GOT3 (cell line): ENCODE results near the gene WDR41.
"Not testable (repeated sequence)": the region's sequence is repeated elsewhere in the genome, so short reads cannot be mapped to it uniquely, and the experiment has no call there.

Experiments used
- DNase-seq: peaks from one replicate; lab custom pipeline; 2025; ENCODE audit warnings: mixed read lengths; lab: John Stamatoyannopoulos, UW

Gene WDR41

DNA sequence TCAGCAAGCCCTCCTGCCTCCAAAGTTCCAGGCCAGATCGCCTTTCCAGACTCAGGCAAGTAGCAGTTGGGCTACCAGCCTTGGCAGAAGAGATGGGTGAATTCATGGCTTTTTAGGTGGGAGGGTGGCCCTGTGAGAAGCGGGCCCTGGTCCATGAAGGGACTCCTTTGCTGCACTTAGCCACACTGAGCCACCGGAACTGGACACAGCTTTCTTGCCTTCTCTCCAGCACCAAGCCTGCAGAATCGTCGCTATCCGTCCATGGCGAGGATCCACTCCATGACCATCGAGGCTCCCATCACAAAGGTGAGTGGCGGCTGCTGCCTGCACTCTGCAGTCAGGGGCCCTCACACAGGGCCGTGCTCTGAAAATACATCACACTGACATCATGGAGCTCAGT is 85.0 kb downstream of the WDR41 start:
- no peak for DNase-seq

DNA sequence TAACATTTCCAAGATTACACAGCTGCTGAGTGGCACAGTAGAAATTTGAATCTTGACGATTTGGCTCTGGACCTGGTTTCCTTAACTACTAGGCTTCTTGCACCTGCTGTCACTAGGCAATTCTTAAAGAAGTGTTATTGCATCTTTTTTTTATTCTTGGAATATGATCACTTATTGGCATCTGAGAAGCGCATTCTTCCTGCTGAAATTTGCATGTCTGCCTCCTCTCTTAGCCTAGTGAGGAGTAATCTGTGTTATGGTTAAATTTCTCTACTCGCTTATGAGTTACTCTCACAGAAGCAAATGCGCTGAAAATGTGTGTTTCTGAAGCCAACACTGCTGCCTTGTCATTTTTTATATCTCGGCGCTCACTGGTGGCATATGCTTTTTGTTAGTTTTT is 89.3 kb downstream of the WDR41 start:
- DNase-seq, result no peak

DNA sequence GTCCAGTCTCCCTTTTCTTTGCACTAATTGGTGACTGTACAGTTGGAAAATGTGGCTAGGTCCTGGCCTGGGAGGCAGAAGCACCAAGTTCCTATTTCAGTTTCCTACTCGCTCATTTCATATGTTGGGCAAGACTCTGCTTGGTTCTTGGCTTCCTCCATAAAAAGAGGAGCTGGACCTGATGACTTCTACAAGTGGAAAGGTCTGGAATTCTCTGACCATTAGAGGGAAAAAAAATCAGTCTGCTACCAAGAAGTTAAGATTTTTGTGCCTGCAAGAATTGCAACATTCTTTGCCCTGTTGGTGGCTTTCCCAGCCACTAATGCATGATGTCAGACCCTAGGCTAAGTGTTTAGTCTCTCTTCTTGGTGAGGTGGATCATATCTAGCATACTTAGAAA is 91.5 kb downstream of the WDR41 start:
- no peak for DNase-seq

DNA sequence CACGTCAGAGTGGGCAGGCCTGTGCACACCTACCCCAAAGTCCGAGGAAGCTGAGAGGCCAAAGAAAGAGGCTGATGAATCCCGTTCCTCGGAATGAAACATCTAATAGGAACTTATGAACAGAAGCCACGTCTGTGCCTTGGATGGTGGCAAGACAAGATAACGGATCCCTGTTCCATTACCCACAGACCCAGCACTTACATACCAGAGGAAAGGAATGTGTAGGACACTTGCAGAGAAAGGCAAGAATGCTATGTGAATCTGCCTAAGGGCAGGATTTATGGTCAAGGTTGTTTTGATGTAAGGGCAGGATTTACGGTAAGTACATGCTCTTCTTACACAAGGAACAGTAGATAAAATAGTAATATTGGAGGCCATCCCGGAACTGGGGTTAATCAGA is 93.2 kb downstream of the WDR41 start:
- no peak for DNase-seq

DNA sequence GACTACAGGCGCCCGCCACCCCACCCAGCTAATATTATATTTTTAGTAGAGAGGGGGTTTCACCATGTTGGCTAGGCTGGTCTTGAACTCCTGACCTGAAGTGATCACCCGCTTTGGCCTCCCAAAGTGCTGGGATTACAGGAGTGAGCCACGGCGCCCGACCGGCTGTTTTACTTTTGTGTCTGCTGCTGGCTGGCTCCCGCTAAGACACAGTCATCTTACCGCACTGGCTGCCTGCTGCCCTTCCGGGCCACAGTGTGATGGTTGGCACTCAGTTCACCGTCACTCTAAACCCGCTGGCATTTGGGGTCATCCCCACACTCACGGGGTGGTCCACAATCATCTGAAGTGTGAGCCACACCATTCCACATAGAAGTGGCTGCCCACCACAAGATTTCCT is 93.7 kb downstream of the WDR41 start:
- no peak for DNase-seq

DNA sequence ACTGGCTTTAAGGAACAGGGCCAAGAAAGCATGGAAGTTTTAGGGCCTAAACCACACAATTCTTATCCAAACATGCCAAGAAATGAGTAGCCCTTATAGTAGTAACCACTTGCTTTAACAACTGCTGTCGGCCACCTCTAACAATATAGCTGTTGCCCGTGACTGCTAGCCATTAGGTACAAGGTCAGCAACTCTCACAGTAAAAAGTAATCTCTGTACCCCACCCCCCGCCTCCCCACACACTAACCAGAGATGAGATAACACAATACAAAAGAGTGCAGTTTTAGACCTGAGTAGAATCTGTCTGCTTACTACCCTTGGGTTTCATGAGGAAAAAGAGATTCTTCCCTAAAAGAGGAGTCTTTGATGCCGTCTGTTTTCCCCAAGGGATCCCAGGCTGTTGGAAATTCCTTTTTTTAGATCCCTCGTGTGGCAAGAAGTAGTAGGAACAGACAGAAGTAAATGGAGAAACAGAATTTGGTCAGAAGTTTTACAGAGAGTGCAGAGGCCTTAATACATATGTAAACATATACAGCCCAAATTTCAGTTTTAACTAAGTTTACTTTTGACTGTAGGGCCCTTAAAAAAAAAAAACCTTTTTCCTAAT is 94.3 kb downstream of the WDR41 start:
- no peak for DNase-seq

DNA sequence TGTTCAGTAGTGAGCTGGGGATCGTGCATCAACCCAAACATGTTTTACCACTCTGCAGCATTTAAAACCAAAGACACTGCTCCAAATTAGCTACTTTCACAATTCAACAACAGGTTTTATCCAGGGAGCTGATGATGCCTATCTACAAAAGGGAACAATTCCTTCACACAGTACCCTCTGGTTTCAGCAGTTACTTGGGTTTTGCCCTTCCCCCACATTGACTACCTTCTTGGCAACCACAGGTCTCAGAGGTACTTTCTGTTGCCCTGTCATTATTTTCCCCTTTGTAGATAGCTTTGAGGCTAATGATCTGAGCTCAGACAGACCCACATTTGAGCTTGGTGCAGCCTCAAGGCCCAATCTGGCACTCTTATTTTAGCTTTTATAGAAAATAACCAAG is 96.1 kb downstream of the WDR41 start:
- DNase-seq, result no peak

DNA sequence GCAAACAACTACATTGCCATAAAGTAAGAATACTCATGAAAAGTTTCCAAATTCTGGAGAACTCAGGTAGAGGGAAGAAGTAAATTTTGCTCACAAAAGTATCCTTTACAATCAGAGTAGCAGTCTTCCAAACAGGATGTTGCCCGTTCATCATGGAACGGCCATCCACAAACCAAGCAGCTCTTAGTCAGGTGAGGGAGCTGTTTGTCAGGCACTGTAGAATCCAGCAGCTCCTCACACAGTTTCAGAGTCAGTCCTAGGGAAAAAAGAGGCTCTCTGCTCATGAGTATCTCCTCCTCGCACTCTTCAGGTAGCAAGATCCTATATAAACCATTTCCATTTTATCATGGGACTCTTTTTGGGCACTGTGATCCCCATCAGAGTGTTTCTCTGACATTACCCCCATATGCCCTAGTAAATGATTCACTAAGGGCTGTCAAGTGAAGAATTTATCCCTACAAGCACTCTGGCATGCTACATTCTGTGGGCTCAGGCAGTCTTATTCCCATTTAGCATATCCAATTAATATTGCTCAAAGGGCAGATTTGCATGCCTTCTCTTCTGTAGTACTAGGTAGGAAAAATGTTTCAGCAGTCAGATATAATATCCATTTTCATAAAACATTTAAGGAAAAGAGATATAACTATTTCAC is 97.9 kb downstream of the WDR41 start:
- no peak for DNase-seq

DNA sequence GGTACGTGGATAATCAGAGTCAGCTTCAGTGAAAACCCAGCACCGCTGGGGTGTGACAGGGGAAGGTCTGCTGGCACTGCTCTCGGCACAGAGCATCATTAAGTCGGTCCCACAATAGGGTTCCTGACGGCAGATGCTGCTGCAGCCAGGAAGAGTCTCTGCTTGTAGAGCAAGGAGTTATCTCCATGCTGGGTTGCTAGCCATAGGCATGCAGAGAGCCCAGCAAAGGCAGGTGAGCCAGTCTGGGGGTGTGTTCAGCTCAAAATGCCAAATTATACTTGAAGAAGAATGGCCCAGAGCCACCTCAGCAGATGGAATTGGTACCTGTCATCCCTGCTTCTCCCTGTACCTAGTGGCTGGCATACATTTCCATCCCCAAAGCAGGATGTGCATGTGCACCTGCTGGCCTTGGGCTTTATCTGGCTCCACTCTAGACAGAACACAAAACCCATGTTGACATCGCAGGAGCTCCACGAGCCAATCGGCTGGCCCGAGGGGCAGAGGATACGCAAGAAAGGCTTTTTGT is 100.8 kb downstream of the WDR41 start:
- no peak for DNase-seq

DNA sequence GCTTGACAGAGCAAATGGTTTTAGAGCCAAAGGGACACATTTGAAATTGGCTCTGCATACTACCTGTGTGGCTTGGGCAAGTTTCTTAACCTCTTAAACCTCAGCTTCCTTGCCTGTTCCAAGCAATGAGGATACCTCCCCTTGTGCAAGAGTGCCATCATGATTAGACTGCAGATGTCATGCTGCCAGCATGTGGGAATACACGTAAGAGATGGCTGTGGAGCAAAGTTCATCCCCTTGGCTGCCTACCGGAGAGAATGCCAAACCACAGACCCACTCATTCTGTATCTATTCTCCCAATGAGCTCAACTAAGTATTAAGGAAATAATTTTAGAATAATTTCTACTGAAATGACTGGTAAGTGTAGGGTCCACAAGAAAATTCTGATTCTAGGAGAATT is 101.3 kb downstream of the WDR41 start:
- DNase-seq, result peak; percentile 10

DNA sequence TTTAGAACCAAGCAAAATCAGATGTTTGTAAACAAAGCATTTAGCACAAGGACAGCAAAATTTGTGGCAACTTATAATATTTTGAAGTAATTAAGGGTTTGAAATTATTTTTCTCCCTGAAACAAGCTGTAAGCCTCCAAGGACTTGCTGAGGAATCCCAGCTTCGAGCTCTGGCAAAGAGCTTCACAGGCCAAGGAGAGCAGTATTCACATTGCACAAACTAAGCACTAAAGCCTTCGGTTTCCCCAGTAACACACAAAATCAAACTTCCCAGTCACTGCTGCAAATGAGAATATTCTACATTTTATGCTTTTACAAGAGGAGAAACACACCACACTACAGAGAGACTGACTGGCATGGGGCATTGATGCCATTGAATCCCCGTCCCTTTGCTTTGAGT is 101.9 kb downstream of the WDR41 start:
- DNase-seq, result no peak

DNA sequence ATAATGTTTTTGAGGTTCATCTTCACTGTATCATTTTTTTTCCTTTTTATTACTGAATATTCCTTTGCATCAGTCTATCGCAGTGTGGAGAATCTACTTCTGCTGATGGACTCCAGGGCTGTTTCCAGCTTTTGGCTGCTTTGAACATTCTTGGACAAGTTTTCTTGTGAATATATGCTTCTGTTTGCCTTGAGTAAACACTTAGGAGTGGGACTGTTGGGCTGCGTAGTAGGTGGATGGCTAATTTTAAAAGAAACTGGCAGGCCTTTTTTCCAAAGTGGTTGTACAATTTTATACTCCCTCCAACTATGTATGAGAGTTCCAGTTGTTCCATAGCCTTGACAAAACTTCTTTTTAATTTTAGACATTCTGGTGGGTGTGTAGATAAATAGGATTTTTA is 102.4 kb downstream of the WDR41 start:
- DNase-seq, result no peak

DNA sequence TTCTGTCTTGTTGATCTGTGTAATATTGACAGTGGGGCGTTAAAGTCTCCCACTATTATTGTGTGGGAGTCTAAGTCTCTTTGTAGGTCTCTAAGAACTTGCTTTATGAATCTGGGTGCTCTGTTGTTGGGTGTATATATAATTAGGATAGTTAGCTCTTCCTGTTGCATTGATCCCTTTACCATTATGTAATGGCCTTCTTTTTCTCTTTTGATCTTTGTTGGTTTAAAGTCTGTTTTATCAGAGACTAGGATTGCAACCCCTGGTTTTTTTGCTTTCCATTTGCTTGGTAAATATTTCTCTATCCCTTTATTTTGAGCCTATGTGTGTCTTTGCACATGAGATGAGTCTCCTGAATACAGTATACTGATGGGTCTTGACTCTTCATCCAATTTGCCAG is 105.8 kb downstream of the WDR41 start:
- not testable (repeated sequence) for DNase-seq

DNA sequence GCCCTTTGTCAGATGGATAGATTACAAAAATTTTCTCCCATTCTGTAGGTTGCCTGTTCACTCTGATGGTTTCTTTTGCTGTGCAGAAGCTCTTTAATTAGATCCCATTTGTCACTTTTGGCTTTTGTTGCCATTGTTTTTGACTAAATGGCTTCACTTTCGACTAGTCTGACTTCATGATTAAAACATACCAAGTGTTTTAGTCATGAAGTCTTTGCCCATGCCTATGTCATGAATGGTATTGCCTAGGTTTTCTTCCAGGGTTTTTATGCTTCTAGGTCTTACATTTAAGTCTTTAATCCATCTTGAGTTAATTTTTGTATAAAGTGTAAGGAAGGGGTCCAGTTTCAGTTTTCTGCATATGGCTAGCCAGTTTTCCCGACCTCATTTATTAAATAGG is 108.8 kb downstream of the WDR41 start:
- not testable (repeated sequence) for DNase-seq
